ENCODE results near the gene RNF220. TPM values are rescaled to one million over a fixed set of nuclear protein-coding genes. Genes with fewer than 3 reads are reported as not detected.

Gene RNF220
- total and polyA plus RNA-seq, 9 of the 15 experiments (the other 6 are each of a cell fraction or from before 2014, with no cell fraction given), result 5.1 to 117 (median 66.9) TPM

- TF ChIP-seq TFE3 (CRISPR knock-in tag; IDR thresholded peaks at IDR 0.05) (no peak), BRCA1 (IDR thresholded peaks at IDR 0.05) (no peak), BRCA1 (CRISPR knock-in tag; IDR thresholded peaks at IDR 0.05) (no peak), CBX3 (IDR thresholded peaks at IDR 0.05; ENCODE audit: borderline replicate concordance in 1 of 2, low read length in 2 of 2) (peak in 1 of 2 experiments; percentile 28; a peak in 1 of 3 replicates), PTRF (tag; IDR thresholded peaks at IDR 0.05) (no peak), TBL1XR1 (IDR thresholded peaks at IDR 0.05; ENCODE audit: low read length in 2 of 2) (no peak), SREBF2 (CRISPR knock-in tag; IDR thresholded peaks at IDR 0.05) (no peak), E2F3 (CRISPR knock-in tag; IDR thresholded peaks at IDR 0.05) (no peak), CBFA2T3 (IDR thresholded peaks at IDR 0.05) (peak; percentile 66), DNMT1 (IDR thresholded peaks at IDR 0.05) (no peak), SIN3A (IDR thresholded peaks at IDR 0.05; ENCODE audit: borderline replicate concordance in 2 of 2, control insufficient read depth in 1 of 2, low read depth in 2 of 2, low read length in 2 of 2) (no peak), ZNF717 (CRISPR knock-in tag; IDR thresholded peaks at IDR 0.05) (no peak), ZNF124 (CRISPR knock-in tag; IDR thresholded peaks at IDR 0.05) (no peak), MGA (IDR thresholded peaks at IDR 0.05) (no peak), MCM5 (IDR thresholded peaks at IDR 0.05; ENCODE audit: low read depth) (no peak), XRCC3 (IDR thresholded peaks at IDR 0.05) (no peak)
These were observed 121.4 kb downstream of the RNF220 start (continued) for GRCh38 chr1:44526295-44527073.

Data from K562 (cell line).